Colon (tissue), 2 donors: ENCODE results near the gene PAWR.
"Not testable (repeated sequence)": the region's sequence is repeated elsewhere in the genome, so short reads cannot be mapped to it uniquely, and the experiment has no call there.

Experiments
- FAIRE-seq: peaks from 2 replicates; lab custom pipeline; 2012; peaks lifted over from hg19 to GRCh38; lab: Jason Lieb, UNC
- donor health status: control.
- donor health status: control.

The PAWR gene

GRCh38 chr12:79547735-79548609 is 142.8 kb downstream of the PAWR start:
- no peak for FAIRE-seq

- no peak for FAIRE-seq
These were observed 143.6 kb downstream of the PAWR start for GRCh38 chr12:79547044-79547734.

DNA sequence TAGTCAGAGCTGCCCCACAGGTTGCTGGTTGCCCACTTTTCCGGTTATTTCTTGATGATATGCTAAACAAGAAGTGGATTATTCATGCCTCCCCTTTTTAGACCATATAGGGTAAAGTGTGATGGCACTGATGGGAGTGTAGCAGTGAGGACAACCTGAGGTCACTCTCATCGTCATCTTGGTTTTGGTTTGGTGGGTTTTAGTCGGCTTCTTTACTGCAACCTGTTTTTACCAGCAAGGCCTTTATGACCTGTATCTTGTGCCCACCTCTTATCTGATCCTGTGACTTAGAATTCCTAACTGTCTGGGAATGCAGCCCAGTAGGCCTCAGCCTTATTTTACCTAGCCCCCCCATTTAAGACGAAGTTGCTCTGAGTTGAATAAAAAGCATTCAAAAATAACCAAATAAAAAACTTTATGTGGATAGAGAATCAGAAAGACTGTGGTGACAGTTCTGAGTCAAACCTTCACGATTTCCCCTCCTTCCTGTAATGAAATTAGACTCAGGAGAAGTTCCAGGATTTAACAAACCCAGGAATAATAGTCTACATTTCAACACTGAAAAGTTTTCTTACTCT is 144.2 kb downstream of the PAWR start:
- no peak for FAIRE-seq

DNA sequence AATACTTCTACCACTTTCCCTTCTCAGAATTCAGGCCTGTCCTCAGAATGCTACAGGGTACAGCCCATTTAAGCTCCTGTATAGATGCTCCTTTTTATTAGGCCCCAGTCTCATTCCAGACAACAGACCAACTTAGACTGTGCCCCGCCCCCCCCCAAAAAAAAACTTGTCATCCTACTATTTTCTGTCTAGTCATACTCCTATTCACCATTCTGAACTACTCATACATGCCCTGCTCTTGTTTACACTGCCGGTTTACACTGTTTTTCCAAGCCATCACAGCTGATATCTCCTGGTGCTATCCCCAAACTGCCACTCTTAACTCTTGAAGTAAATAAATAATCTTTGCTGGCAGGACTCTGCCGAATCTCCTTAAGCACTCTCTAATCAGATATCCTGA is 146.3 kb downstream of the PAWR start:
- FAIRE-seq, result not testable (repeated sequence)

DNA sequence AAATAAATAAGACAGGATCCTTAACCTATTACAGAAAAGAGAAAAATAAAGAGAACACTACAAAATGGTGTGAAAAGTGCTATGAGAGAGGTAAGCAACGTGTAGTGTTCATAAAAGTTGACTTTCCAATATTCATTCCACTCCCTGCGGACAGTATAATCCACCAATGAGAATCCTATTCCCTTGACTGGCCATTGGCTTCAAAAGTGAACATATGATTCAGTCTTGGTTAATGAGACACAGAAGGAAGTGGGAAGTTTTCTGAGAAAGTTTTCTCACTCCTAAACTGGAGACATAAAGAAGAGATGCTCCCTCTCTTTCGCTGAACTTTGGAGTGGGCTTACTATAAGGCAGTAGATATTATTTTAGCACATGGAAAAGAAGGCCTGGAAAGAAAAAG is 153.1 kb downstream of the PAWR start:
- FAIRE-seq, result no peak

DNA sequence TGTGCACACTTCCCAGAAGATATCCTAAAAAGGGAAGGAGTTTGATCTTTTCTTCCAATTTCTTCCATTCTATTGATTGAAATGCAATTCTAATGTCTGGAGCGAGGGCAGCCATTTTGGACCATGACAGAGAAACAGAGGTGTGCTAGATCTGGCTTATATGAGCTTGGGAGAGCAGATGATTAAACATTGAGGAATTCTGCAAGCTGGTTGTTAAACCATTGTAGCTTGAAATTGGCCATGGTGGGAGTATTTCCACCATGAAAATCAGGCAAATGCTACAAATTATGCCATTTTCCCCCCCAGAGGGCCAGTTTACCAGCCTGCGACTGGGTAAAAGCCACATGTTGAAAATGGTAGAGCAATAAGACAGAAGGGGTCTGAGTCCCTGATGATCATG is 155.0 kb downstream of the PAWR start:
- no peak for FAIRE-seq
